ENCODE results near the gene PDE4D.

Gene PDE4D

DNA sequence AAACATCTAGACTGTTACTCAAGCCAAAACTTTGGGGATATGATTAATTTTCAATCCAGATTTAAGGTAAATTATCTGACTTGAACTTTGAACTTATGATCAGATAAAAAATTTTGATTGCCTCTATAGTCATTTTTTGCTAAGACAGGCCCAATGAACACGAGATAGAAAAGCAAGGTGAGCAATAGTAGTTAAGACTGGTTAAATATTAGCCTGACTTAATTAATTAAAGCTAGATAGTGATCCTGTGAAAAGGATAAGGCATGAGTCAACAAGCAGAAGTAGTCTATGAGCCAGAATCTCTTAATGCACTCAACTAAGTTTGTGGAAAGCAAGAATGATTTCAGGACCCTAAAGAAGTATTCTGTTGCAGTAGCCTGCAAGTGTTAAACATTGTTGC is 66.5 kb downstream of the PDE4D start:
- H3K36me3 ChIP-seq (ENCODE audit: control insufficient read depth in 1 of 2, insufficient read depth in 2 of 2, low read length in 2 of 2) = no peaks in the 10 kb centered on the region
- no peaks in the 10 kb centered on the region for H3K27me3 ChIP-seq (ENCODE audit: low read depth, low read length)
- no peaks in the 10 kb centered on the region for H3K4me1 ChIP-seq (ENCODE audit: control insufficient read depth in 1 of 2, insufficient read depth in 2 of 2, low read length in 2 of 2)
- H3K4me3 ChIP-seq (ENCODE audit: low read depth in 1 of 2, low read length in 2 of 2) = no peak overlapping the region
- H3K27ac ChIP-seq (ENCODE audit: low read length) = no peak overlapping the region
- no peaks in the 10 kb centered on the region for H3K9me3 ChIP-seq (ENCODE audit: control insufficient read depth in 1 of 2, low read length in 2 of 2)

DNA sequence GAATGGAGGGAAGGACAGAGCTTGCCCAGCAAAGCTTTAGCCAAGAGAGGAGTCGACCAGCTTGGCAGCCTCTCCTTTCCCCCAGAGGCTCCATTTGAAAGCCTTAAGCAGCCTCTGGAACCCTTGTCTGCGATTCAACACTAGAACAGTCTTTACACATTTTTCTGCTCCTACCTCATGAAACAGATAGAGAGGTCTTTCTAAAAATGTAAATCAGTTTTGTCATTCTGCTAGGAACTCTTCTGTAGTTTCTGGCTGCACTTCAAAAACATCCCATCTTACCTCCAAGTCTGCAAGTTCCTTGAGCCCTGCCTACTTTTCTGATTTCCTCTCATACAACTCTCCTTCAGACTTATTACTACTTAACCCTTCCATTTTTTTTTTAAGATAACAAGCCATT is 70.1 kb downstream of the PDE4D start:
- Histone ChIP-seq H3K27me3 (ENCODE audit: low read depth, low read length) (no peaks in the 10 kb centered on the region), H3K4me3 (ENCODE audit: low read depth in 1 of 2, low read length in 2 of 2) (no peak overlapping the region), H3K9me3 (ENCODE audit: control insufficient read depth in 1 of 2, low read length in 2 of 2) (no peaks in the 10 kb centered on the region), H3K27ac (ENCODE audit: low read length) (no peak overlapping the region), H3K36me3 (ENCODE audit: control insufficient read depth in 1 of 2, insufficient read depth in 2 of 2, low read length in 2 of 2) (no peaks in the 10 kb centered on the region), H3K4me1 (ENCODE audit: control insufficient read depth in 1 of 2, insufficient read depth in 2 of 2, low read length in 2 of 2) (no peaks in the 10 kb centered on the region)

DNA sequence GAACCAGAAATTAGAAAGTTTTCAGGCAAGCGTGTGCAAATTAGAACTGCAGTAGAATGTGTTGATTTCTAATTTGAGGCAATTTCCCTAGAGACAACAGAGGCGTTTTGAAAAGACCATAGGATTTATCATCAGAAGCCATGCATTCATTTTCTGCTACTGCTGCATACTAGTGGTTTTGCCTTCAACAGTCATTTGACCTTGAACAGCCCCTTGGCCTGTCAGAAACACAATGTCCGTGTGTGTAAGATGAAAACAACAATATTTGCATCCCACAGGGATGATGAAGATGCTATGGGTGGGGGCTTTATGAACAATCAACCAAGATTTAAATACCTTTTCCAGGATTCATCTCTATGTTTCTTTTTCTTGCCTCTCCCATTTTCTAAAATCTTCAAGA is 73.7 kb downstream of the PDE4D start:
- Histone ChIP-seq H3K9me3 (ENCODE audit: control insufficient read depth in 1 of 2, low read length in 2 of 2) (no peaks in the 10 kb centered on the region), H3K36me3 (ENCODE audit: control insufficient read depth in 1 of 2, insufficient read depth in 2 of 2, low read length in 2 of 2) (no peaks in the 10 kb centered on the region), H3K27ac (ENCODE audit: low read length) (no peak overlapping the region), H3K4me3 (ENCODE audit: low read depth in 1 of 2, low read length in 2 of 2) (no peak overlapping the region), H3K4me1 (ENCODE audit: control insufficient read depth in 1 of 2, insufficient read depth in 2 of 2, low read length in 2 of 2) (no peaks in the 10 kb centered on the region), H3K27me3 (ENCODE audit: low read depth, low read length) (no peaks in the 10 kb centered on the region)

DNA sequence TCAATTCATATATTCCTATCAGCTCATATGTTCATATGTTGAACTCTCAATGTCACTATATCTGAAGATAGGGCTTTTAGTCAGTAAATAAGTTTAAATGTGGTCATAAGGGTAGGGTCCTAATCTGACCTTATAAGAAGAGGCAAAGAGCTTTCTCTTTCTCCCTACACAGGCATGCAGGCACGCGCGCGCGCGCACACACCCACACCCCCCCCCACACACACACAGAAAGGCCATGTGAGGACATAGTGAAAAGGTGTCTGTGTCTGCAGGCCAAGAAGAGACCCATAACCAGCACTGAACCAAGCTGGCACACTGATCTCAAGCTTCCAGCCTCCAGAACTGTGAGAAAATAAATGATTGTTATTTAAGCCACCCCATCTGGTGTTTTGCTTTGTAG is 76.0 kb downstream of the PDE4D start:
- H3K4me1 ChIP-seq (ENCODE audit: control insufficient read depth in 1 of 2, insufficient read depth in 2 of 2, low read length in 2 of 2) = no peaks in the 10 kb centered on the region
- H3K4me3 ChIP-seq (ENCODE audit: low read depth in 1 of 2, low read length in 2 of 2) = no peak overlapping the region
- H3K27me3 ChIP-seq (ENCODE audit: low read depth, low read length) = no peaks in the 10 kb centered on the region
- H3K9me3 ChIP-seq (ENCODE audit: control insufficient read depth in 1 of 2, low read length in 2 of 2) = no peaks in the 10 kb centered on the region
- H3K27ac ChIP-seq (ENCODE audit: low read length) = no peak overlapping the region
- H3K36me3 ChIP-seq (ENCODE audit: control insufficient read depth in 1 of 2, insufficient read depth in 2 of 2, low read length in 2 of 2) = no peaks in the 10 kb centered on the region

DNA sequence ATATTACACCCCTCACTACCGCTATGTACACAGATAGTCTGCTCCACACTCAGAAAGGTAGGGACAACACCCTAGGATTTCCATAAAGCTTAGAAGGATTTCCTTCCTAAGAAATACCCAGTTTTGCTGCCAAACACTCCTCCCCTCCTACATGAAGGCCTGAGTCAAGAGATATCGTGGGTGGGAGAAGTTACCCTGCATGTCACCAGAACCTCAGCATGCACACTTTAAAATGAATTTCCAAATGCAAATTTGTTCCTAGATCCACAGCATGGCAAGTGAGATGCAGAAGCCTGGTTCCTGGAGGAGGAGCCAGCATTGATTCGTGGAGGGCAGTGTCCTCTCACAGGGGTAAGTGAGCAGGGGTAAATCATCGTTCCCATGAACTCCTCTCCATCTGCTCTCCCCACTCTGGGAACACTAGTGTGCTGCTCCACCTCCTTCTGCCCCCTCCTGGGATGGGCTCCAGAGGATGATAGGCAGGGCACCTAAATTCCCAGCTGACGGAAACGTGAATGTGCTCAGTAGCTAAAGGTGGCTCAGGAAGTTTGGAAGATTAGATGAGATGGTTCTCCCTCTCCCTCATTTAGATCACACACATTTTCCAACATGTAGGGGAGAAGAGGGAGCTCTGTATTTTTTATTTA is 76.7 kb downstream of the PDE4D start:
- no peaks in the 10 kb centered on the region for H3K27me3 ChIP-seq (ENCODE audit: low read depth, low read length)
- H3K4me1 ChIP-seq (ENCODE audit: control insufficient read depth in 1 of 2, insufficient read depth in 2 of 2, low read length in 2 of 2) = no peaks in the 10 kb centered on the region
- H3K27ac ChIP-seq (ENCODE audit: low read length) = no peak overlapping the region
- no peaks in the 10 kb centered on the region for H3K36me3 ChIP-seq (ENCODE audit: control insufficient read depth in 1 of 2, insufficient read depth in 2 of 2, low read length in 2 of 2)
- no peak overlapping the region for H3K4me3 ChIP-seq (ENCODE audit: low read depth in 1 of 2, low read length in 2 of 2)
- H3K9me3 ChIP-seq (ENCODE audit: control insufficient read depth in 1 of 2, low read length in 2 of 2) = no peaks in the 10 kb centered on the region

DNA sequence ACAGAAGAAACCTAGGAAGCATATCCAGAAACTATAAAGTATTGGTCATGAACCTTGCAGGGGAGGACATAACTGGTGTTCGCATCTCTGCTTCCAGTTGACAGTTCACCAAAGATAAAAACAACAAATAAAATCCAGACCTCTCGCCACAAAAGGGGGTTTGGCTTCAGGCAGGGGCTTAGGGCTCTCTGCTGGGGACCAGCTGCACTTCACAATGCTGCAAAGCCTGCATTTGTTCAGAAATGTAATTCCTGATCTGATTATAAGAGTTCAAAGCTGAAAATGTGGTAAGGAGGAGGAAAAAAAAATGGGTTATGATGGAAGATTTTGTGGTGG is 79.0 kb downstream of the PDE4D start:
- no peaks in the 10 kb centered on the region for H3K27me3 ChIP-seq (ENCODE audit: low read depth, low read length)
- no peak overlapping the region for H3K27ac ChIP-seq (ENCODE audit: low read length)
- no peaks in the 10 kb centered on the region for H3K9me3 ChIP-seq (ENCODE audit: control insufficient read depth in 1 of 2, low read length in 2 of 2)
- H3K4me1 ChIP-seq (ENCODE audit: control insufficient read depth in 1 of 2, insufficient read depth in 2 of 2, low read length in 2 of 2) = no peaks in the 10 kb centered on the region
- no peak overlapping the region for H3K4me3 ChIP-seq (ENCODE audit: low read depth in 1 of 2, low read length in 2 of 2)
- no peaks in the 10 kb centered on the region for H3K36me3 ChIP-seq (ENCODE audit: control insufficient read depth in 1 of 2, insufficient read depth in 2 of 2, low read length in 2 of 2)

DNA sequence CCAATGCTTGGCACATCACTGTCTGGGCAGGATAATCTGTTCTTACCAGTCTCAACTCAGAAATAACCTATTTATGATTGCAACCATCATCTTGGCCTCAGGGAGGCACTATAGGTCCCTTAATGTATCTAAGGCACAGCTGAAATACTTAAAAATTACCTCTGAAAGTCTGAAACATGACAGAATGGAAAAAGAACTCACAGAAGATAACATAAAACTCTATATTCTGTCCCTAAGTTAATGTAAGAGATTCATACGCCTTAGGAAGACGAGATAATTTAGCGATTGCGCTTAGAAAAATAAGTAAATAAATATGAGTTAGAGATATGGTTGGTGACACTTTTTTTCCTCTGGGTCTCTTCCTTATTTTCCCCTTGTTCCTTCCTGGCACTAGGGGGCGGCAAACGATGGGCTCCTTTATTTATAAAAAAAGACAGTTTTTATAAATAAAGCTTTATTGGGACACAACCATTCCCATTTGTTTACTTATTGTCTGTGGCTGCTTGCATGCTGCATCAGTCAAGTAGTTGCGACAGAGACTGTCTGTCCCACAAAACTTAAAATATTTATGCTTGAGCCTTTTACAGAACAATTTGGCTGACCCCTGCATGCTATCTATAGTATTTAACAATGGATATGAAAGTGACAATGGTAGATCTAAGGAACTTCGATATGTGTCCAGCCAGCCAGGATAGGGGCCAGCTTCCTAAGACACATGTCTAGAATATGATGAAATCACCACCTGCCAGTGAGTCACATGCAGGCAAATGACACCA is 79.6 kb downstream of the PDE4D start:
- H3K4me3 ChIP-seq (ENCODE audit: low read depth in 1 of 2, low read length in 2 of 2) = no peak overlapping the region
- H3K4me1 ChIP-seq (ENCODE audit: control insufficient read depth in 1 of 2, insufficient read depth in 2 of 2, low read length in 2 of 2) = no peaks in the 10 kb centered on the region
- no peaks in the 10 kb centered on the region for H3K36me3 ChIP-seq (ENCODE audit: control insufficient read depth in 1 of 2, insufficient read depth in 2 of 2, low read length in 2 of 2)
- H3K27ac ChIP-seq (ENCODE audit: low read length) = no peak overlapping the region
- no peaks in the 10 kb centered on the region for H3K9me3 ChIP-seq (ENCODE audit: control insufficient read depth in 1 of 2, low read length in 2 of 2)
- no peaks in the 10 kb centered on the region for H3K27me3 ChIP-seq (ENCODE audit: low read depth, low read length)

DNA sequence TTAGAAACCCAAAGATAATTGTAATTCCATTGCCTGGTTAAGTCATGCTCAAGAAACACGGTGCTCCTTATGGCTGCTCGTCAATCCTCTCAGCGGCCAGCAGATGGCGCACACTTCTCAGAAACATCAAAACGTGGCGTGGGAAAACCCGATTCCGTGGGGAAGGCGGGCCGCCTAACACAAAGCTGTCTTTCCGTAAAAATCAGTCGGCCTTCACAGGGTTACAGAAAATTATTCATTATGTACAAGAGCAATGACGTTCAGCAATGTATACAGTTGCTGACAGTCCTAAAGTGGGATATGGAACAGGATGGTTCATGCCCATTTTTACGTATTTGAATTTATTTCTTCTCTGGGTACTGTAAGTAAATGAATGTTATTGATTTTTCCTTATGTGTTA is 83.5 kb downstream of the PDE4D start:
- no peak overlapping the region for H3K27ac ChIP-seq (ENCODE audit: low read length)
- H3K9me3 ChIP-seq (ENCODE audit: control insufficient read depth in 1 of 2, low read length in 2 of 2) = no peaks in the 10 kb centered on the region
- no peaks in the 10 kb centered on the region for H3K4me1 ChIP-seq (ENCODE audit: control insufficient read depth in 1 of 2, insufficient read depth in 2 of 2, low read length in 2 of 2)
- H3K4me3 ChIP-seq (ENCODE audit: low read depth in 1 of 2, low read length in 2 of 2) = peak overlapping the region in 1 of 2 donors; percentile 47
- no peaks in the 10 kb centered on the region for H3K27me3 ChIP-seq (ENCODE audit: low read depth, low read length)
- H3K36me3 ChIP-seq (ENCODE audit: control insufficient read depth in 1 of 2, insufficient read depth in 2 of 2, low read length in 2 of 2) = no peaks in the 10 kb centered on the region

DNA sequence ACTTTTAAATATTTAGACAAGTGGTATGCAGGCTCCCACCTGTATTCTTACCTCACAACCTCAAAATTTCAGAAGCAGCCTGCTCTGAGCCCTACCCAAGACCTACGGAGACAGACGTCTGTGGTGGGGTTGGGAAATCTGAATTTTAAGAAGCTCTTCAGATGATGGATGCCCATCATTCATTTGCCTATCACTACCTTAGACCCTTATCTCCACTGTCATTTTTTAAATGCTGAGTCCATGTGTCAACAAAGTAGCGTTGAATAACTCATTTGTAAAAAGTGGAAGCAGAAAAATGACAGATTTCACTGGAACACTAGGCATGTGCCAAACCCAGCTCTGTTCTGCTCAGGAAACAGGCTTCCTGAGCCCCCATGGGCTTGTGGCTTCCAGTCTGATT is 85.7 kb downstream of the PDE4D start:
- H3K27me3 ChIP-seq (ENCODE audit: low read depth, low read length) = no peaks in the 10 kb centered on the region

DNA sequence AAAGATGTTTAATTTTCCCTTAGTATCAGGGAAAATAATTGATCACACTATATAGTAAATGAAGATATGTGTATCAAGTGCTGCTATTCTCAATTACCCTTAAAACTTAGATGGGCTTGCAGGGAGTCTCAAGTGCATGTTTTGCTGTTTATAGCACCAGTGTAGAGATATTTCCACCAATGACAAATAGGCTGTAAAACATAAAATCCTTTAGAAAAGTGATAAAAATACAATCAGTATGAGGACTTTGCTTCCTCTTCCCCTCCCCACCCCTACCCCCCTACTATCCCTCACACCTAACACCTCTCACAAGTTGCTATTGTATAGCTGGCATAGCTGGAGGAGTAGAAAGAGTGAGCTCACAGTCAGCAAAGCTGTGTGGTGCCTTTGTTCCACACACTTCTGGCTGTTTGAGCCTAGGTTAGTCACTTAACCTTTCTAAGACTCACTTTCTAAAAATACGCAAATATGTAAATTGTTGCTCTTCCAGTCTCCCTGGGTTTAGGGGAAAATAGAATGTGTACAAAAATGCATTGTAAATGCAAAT is 93.1 kb downstream of the PDE4D start:
- H3K4me1 ChIP-seq (ENCODE audit: control insufficient read depth in 1 of 2, insufficient read depth in 2 of 2, low read length in 2 of 2) = peaks cover 5 to 14% of the 10 kb centered on the region in 2 donors
- no peaks in the 10 kb centered on the region for H3K27me3 ChIP-seq (ENCODE audit: low read depth, low read length)
- H3K36me3 ChIP-seq (ENCODE audit: control insufficient read depth in 1 of 2, insufficient read depth in 2 of 2, low read length in 2 of 2) = no peaks in the 10 kb centered on the region
- no peak overlapping the region for H3K4me3 ChIP-seq (ENCODE audit: low read depth in 1 of 2, low read length in 2 of 2)
- H3K27ac ChIP-seq (ENCODE audit: low read length) = no peak overlapping the region
- no peaks in the 10 kb centered on the region for H3K9me3 ChIP-seq (ENCODE audit: control insufficient read depth in 1 of 2, low read length in 2 of 2)

More for the DNA sequence above, 85.7 kb downstream of the PDE4D start:
- Histone ChIP-seq H3K4me1 (ENCODE audit: control insufficient read depth in 1 of 2, insufficient read depth in 2 of 2, low read length in 2 of 2) (no peaks in the 10 kb centered on the region), H3K9me3 (ENCODE audit: control insufficient read depth in 1 of 2, low read length in 2 of 2) (no peaks in the 10 kb centered on the region), H3K36me3 (ENCODE audit: control insufficient read depth in 1 of 2, insufficient read depth in 2 of 2, low read length in 2 of 2) (no peaks in the 10 kb centered on the region), H3K4me3 (ENCODE audit: low read depth in 1 of 2, low read length in 2 of 2) (no peak overlapping the region), H3K27ac (ENCODE audit: low read length) (no peak overlapping the region)

DNA sequence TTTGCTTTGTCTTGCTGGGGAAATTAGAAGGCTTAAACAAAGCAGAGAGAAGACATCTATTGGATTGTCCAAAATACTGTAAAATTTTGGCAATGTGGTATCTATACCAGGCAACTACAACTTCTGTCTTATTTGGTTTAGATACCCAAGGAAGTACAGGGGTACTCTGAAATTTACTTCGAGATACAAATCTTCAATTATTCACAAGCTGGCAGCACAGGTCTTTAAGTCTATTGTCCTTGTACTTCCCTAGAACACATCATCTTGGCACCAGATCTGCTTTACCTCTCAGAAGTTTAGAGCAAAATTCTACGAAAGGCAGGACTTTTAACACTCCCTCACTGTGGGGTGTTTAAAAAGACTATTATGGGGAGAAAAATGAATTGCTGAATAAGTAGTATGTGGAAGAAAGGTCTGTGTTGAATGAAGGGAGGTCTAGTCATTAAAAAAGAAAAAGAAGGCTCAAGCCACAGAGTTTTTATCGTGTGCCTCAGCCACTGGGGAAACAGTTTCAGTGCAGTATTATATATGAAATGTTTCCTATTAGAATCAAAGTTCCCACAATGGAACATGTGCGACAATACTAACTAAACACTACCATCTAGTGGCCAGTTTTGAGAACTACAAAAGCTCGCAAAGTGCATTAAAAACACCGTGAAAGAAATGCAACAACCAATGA is 93.7 kb downstream of the PDE4D start:
- Histone ChIP-seq H3K4me1 (ENCODE audit: control insufficient read depth in 1 of 2, insufficient read depth in 2 of 2, low read length in 2 of 2) (peaks cover 5 to 14% of the 10 kb centered on the region in 2 donors), H3K4me3 (ENCODE audit: low read depth in 1 of 2, low read length in 2 of 2) (peak overlapping the region in 1 of 2 donors; percentile 9), H3K27ac (ENCODE audit: low read length) (no peak overlapping the region), H3K27me3 (ENCODE audit: low read depth, low read length) (no peaks in the 10 kb centered on the region), H3K36me3 (ENCODE audit: control insufficient read depth in 1 of 2, insufficient read depth in 2 of 2, low read length in 2 of 2) (no peaks in the 10 kb centered on the region), H3K9me3 (ENCODE audit: control insufficient read depth in 1 of 2, low read length in 2 of 2) (no peaks in the 10 kb centered on the region)
